Medulla oblongata (tissue), 1 donor: ENCODE measurements around the gene RAD54L2.
A peak's percentile ranks its signal among the peaks of the same experiment; 100 is the strongest.
"Not testable (repeated sequence)": the region's sequence is repeated elsewhere in the genome, so short reads cannot be mapped to it uniquely, and the experiment has no call there.

Experiments used
- DNase-seq: peaks from one replicate; pipeline ENCODE4 v3.0.0-alpha.2; 2015; ENCODE audit errors: extremely low spot score

Gene RAD54L2

GRCh38 chr3:51539291-51539941, 897 bp downstream of the RAD54L2 start:
- DNase-seq: peak; percentile 21

DNA sequence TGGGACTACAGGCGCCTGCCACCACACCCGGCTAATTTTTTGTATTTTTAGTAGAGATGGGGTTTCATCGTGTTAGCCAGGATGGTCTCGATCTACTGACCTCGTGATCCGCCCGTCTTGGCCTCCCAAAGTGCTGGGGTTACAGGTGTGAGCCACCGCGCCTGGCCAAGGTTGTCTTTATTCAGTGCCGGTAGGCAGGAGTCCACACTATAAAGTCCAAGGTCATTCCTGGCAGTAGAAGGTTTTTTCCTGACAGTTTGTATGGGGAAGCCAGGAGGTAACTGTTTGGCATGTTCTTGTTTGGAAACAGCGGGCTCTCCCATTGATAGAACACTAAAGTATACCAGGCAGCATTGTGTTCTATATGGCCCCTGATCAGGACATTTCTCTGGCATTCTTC, 4.1 kb downstream of the RAD54L2 start:
- DNase-seq: not testable (repeated sequence)

GRCh38 chr3:51544011-51544775, 5.7 kb downstream of the RAD54L2 start:
- no peak for DNase-seq

DNA sequence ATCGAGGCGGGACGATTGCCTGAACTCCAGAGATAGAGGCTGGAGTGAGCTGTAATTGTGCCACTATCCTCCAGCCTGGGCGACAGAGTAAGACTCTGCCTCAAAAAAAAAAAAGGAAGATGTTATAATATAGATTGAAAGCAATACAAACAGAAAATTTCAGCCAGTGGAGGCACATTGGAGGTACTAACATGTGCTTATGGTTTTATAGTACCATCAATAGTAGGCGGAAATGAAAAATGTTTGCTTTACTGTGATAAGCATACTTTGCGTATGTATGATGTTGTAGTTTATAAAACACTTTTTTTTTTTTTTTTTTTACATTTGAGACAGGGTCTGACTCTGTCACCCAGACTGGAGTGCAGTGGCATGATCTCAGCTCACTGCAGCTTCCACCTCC, 8.8 kb downstream of the RAD54L2 start:
- DNase-seq: no peak

DNA sequence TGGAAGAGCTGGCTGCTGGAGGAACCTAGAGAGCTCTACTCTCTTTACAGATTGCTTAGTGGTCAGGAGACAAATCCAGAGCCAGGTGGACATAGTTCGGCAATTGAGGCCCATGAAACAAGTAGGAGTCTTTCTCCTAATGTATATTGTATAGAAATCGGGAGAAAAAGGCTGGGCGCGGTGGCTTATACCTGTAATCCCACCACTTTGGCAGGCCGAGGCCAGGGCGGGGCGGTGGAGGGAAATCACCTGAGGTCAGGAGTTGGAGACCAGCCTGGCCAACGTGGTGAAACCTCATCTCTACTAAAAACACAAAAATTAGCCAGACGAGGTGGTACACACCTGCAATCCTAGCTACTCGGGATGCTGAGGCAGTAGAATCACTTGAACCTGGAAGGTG, 10.8 kb downstream of the RAD54L2 start:
- DNase-seq: no peak

GRCh38 chr3:51550080-51550819, 11.7 kb downstream of the RAD54L2 start:
- DNase-seq: no peak

DNA sequence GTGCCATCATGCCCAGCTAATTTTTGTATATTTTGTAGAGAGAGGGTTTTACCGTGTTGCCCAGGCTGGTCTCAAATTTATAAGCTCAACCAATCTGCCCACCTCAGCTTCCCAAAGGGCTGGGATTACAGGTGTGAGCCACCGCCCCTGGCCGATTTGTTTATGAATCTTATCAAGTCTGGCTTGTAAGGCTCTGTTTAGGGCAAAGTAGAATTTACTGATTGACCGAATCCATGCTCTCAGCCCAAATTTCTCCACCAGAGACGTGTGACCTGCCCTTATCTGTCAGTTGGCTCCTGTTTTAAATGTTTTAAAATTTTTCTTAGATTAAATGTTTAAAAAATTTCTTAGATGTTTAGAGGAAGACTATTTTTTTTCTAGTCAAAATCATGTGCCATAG, 19.5 kb downstream of the RAD54L2 start:
- DNase-seq: no peak

DNA sequence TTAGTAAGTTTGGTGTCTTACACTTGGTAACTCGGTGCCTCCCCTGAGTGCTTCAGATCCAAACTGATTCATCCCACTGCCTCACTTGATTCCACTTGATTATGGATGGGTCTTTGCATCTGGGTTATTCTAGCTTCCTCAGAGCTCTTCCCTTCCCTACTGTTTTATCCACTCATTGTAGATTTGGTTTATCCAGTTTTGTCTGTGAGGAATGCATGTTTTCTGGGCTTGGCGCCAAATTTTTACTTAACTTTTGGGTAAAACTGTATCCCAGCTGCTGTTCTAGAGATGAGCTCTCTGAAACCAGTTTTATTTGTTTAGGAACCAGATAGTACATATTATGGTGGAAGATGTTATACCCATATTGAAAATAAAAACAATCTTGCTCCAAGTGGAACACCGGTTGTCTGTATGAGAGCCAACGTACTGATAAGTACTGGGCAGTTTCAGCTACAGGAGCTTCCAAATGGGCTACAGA, 20.9 kb downstream of the RAD54L2 start:
- no peak for DNase-seq

GRCh38 chr3:51559961-51560360, 21.4 kb downstream of the RAD54L2 start:
- DNase-seq: no peak

DNA sequence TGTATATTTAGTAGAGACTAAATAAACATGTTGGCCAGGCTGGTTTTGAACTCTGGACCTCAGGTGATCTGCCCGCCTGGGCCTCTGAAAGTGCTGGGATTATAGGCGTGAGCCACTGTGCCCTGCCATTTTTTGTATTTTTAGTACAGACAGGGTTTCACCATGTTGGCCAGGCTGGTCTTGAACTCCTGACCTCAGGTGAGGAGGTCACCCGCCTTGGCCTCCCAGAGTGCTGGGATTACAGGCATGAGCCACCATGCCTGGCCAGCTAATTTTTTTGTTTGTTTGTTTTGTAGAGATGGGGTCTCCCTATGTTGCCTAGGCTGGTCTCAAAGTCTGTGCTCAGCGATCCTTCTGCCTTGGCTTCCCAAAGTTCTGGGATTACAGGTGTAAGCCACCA, 23.9 kb downstream of the RAD54L2 start:
- DNase-seq: not testable (repeated sequence)

GRCh38 chr3:51568036-51568435, 29.5 kb downstream of the RAD54L2 start:
- DNase-seq: peak; percentile 56

GRCh38 chr3:51568996-51569395, 30.5 kb downstream of the RAD54L2 start:
- DNase-seq: no peak

DNA sequence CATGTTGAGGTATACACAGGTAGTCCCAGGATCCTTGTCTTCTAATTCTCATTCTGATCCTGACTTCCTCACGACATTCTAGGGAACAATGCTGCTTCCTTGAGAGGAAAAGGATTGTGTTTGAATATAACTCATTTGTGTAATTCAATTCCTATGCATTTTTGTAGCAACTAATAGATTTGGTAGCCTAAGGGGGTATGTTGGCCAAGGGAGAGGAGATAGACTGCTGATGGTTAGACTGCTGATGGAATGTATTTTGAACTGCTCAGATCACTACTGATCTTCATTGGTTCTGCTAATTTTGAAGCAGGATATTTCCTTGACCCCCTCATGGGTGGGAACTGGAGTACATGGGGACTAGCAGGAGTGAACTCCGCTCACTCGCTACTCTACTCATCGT, 39.7 kb downstream of the RAD54L2 start:
- no peak for DNase-seq

GRCh38 chr3:51580418-51580817, 41.9 kb downstream of the RAD54L2 start:
- no peak for DNase-seq

DNA sequence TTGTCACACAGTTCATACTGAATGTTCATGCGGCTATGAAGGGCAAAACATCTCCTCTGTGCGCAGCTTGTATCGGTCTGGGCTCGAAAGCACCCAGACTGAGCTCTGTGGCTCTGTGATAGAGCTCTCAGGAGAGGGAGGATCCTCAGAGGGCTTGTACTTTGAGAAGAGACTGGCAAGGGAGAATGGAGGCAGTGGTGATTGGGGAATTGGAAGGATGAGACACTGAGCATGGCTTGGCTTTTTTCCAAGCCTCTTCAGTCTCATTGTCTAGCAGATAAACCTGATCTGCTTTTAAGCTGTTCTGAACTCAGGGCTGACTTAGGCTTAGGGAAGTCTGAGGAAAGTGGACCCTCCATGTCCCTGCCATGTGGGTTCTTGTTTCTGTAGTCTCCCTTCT, 43.0 kb downstream of the RAD54L2 start:
- no peak for DNase-seq

- DNase-seq: peak; percentile 56
These were observed 46.7 kb downstream of the RAD54L2 start for GRCh38 chr3:51585197-51585596.

- no peak for DNase-seq
These were observed 47.4 kb downstream of the RAD54L2 start for GRCh38 chr3:51585871-51586270.
